GM19043 (cell line): ENCODE results near the gene NFKB2.
A peak's percentile ranks its signal among the peaks of the same experiment; 100 is the strongest.

Experiments
- ATAC-seq: cut with Tn5 transposase; IDR thresholded peaks from one replicate; pipeline ENCODE4 v1.9.1; 2021; ENCODE audit warnings: low read depth; ENCODE audit not compliant: unreplicated experiment

Gene NFKB2

DNA sequence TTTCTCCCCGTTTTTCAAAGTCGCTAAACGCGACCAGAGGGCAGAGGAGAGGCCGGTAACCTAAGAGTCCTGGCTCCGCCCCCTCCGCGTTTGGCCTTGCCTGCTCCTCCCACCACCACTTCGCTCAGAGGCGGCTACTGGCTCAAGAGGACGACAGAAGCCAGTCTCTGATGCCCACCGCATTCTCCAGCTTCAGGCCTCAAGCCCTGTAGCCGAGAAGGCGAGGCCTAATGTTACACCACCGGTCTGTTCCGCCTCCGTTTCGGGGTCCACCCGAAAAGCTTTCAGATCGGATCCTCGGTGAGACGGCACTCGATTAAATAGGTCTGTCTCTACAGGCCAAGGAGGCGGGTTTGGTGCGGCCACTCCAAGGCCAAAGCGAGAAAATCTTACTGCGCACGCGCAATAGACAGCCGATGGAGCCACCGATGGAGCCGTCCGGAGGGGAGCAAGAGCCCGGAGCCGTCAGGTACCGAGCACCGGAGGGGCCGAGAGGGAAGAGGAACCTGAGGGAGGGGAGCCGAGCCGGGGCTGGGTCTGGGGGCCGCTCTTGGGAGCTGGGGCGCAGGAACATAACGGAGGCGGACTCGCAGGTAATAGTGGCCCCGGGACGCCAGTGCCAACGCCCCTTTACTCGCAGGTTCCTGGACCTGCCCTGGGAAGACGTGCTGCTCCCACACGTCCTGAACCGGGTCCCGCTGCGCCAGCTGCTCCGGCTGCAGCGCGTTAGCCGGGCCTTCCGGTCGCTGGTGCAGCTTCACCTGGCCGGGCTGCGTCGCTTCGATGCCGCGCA, 25.4 kb downstream of the NFKB2 start, which contains the start of gene FBXL15:
FBXL15 (plus strand) TSS at position 123 of the 793 bp plus-strand sequence; CDS start at position 417, 294 bp downstream.
- ATAC-seq: peak; percentile 63

DNA sequence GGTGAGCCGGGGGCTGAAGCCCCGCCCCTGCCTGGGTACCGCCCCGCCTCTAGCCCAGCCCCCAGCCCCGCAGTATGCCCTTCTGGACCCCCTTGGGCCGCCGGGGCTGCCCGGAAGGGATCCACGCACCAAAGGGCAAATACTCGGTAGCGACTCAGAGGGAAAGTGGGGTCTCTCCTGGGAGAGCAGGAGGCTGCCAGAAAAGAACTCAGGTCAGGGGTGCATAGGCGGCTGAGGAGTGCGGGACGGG, 25.9 kb downstream of the NFKB2 start:
- ATAC-seq: no peak

DNA sequence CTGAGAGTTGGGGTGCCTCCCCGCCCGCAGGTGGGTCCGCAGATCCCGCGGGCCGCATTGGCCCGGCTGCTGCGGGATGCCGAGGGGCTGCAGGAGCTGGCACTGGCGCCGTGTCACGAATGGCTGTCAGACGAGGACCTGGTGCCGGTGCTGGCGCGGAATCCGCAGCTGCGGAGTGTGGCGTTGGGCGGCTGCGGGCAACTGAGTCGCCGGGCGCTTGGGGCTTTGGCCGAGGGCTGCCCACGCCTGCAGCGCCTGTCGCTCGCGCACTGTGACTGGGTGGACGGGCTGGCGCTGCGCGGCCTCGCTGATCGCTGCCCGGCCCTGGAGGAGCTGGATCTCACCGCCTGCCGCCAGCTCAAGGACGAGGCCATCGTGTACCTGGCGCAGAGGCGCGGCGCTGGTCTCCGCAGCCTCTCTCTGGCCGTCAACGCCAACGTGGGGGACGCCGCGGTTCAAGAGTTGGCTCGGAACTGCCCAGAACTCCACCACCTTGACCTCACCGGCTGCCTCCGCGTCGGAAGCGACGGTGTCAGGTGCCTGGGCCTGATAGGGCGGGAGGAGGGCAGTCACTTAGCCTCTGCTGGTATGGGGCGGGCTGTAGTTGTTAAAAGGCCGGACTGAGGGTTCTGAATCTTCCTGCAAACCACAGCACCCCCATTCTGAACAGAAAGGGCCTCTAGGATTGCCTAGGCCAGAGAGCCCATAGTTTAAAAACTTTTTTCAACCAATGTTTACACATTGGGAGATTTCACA, 26.4 kb downstream of the NFKB2 start:
- ATAC-seq: no peak

- no peak for ATAC-seq
These were observed 27.1 kb downstream of the NFKB2 start for GRCh38 chr10:102422545-102423129.

DNA sequence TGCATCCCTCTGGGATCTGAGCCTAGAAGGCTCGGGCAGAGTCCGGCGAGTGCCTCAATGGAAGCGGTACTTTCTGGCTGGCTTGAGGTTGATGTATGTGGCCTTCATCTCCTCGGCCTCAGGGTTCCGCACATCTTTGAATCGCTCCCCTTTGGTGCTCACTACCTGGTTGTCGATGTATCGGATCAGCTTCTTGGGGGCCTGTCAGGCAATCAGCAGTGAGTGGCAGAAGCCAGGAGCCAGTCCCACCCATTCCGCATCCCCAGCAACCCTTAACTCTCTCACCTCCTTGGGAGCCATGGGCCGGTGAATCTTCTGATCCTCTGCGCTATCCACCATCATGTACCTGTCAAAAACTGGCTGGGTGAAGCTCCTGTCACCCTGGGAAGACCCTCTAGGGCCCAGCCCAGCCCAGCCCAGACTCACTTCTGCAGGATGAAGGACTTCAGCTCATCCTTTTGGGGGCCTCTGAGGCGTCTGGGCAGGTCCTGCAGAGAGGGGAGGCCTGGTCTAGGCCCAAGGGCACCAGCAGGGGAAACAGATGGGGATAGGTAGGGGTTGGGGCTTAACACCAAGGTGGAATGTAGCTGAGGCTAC, 28.0 kb downstream of the NFKB2 start:
- no peak for ATAC-seq

GRCh38 chr10:102424145-102424544, 28.6 kb downstream of the NFKB2 start:
- ATAC-seq: no peak

- no peak for ATAC-seq
These were observed 29.4 kb downstream of the NFKB2 start for GRCh38 chr10:102424916-102425315.

GRCh38 chr10:102425444-102425843, 29.9 kb downstream of the NFKB2 start:
- no peak for ATAC-seq

DNA sequence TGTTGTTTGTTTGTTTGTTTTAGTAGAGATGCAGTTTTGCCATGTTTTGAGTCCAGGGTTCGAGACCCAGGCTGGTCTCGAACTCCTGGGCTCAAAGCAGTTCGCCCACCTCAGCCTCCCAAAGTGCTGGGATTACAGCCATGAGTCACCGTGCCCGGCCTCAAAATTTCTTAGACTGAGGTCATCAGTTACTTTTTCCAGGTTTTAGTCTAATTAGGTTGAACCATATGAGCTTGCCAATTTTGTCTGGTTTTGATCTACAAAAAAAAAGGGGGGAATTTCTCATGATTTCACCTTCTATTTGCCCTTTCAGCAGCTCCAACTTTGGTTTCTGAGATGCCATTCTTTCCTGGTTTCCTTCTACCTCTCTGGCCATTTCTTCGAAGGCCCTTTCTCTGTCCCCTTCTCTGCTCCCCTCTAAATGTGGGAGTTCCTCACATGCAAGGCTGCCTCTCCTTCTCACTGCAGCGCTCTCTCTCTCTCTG, 31.3 kb downstream of the NFKB2 start:
- ATAC-seq: no peak

- no peak for ATAC-seq
These were observed 34.0 kb downstream of the NFKB2 start for GRCh38 chr10:102429468-102429867.

GRCh38 chr10:102431452-102432124, 36.1 kb downstream of the NFKB2 start:
- ATAC-seq: no peak

- peak; percentile 85 for ATAC-seq
These were observed 36.9 kb downstream of the NFKB2 start, which contains the start of gene CUEDC2 for GRCh38 chr10:102432162-102432950. Gene CUEDC2 (minus strand): TSS chr10:102432574. CDS start chr10:102425188, 7,386 bp downstream.

DNA sequence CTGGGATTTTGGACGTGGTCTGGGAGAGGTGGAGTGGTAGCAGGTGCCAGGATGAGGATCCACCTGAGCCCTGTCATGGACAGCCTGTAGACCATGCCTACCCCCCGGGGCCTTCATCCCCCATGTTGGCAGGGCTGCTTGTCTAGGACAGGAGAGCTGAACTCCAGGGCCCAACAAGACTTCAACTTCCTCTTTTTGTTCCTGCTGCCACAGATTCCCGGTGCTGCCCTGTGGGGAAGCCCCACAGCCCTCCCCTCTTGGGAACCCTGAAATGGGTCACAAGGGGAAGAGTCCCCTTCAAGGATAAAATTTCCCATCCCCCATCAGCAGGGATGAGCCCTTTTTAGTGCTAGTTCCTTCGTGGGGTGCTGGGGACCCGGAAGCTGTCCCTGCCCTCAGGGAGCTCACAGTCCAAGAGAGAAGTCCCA, 38.1 kb downstream of the NFKB2 start:
- ATAC-seq: no peak

- no peak for ATAC-seq
These were observed 39.1 kb downstream of the NFKB2 start for GRCh38 chr10:102434394-102435132.

- ATAC-seq: no peak
These were observed 39.6 kb downstream of the NFKB2 start for GRCh38 chr10:102435133-102435497.

DNA sequence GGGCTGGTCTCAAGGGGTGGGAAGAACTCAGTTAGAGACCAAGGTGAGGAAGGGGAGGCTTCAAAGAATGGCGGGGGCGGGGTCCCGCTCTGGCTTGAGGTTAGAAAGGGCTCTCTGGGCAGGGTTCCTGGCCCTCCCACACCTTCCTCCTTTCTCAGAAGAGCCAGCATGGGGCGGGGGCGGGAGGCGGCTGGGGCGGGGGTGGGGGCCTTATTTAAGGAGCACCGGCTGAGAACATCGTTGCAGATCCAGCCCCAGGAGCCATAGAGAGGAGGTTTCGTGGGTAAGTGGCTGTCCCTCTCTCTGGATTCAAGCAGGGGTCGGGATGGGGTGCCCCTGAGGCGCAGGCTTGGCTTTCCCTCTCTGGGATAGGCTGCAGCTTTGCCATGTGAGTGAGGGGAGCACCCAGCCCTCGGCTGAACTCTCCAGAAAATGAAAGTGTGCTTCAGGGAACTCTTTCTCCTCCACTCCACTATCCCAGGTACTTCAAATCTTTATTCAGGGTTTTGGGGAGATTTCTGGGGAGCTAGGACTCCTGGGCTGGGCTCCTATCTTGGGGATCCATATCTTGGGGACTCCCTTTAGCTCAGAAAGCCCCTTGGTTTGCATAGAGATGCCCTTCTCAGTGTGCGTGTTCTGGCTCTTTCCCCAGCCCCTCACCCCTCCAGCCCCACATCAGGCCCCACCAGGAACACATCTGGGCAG, 40.2 kb downstream of the NFKB2 start:
- no peak for ATAC-seq

DNA sequence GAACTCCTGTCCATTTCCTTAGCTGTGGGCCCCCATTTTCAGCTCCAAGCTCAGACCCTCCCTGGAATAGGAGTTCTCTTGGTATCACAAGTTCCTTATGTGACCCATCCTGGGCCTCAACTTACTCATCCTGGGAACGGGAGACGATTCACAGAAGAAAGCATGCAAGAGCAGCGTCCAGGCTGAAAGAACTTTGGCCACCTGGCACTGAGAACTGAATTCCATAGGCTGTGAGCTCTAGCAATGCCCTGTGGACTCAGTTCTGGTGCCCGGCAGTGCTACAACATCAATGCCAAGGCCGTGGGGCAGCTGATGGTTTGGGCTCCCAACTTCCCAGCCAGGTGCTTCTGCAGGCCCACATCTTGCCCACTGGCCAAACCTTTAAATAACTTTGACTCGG, 40.8 kb downstream of the NFKB2 start:
- no peak for ATAC-seq

DNA sequence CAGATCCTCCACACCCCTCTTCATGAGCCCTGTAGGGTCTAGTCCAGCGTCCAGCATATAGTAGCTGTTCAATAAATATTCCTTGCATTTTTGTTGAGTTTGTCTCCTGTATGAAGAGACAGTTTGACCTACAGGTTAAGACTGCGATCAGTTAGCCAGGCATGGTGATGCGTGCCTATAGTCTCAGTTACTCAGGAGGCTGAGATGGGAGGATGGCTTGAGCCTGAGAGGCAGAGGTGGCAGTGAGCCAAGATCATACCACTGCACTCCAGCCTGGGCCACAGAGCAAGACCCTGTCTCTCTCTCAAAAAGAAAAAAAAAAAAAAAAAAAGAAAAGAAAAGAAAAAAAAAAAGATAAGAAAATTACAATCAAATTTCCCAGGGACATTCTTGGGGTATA, 42.0 kb downstream of the NFKB2 start:
- ATAC-seq: no peak
